ENCODE results near the gene VLDLR. TPM values are rescaled to one million over a fixed set of nuclear protein-coding genes. Genes with fewer than 3 reads are reported as not detected.
"Not testable (repeated sequence)": the region's sequence is repeated elsewhere in the genome, so short reads cannot be mapped to it uniquely, and the experiment has no call there.

The VLDLR gene
- total RNA-seq, 3 donors from 2014 or later, result 1.5 to 4.6 (median 3.0) TPM

GRCh38 chr9:2697492-2697891, 75.9 kb downstream of the VLDLR start:
- H3K4me1 Mint-ChIP-seq (ENCODE audit: low read depth), result no peaks in the 10 kb centered on the region
- DNase-seq, result no peak
- no peaks in the 10 kb centered on the region for H3K9me3 Mint-ChIP-seq
- H3K36me3 Mint-ChIP-seq (ENCODE audit: insufficient read depth), result peaks cover 10% of the 10 kb centered on the region
- no peak overlapping the region for H3K4me3 Mint-ChIP-seq
- no peak for ATAC-seq
- H3K27me3 Mint-ChIP-seq (ENCODE audit: low read depth), result no peaks in the 10 kb centered on the region

GRCh38 chr9:2700398-2700797, 78.8 kb downstream of the VLDLR start:
- Mint-ChIP-seq H3K36me3 (ENCODE audit: insufficient read depth) (peaks cover 7% of the 10 kb centered on the region), H3K4me1 (ENCODE audit: low read depth) (no peaks in the 10 kb centered on the region), H3K9me3 (no peaks in the 10 kb centered on the region), H3K27me3 (ENCODE audit: low read depth) (no peaks in the 10 kb centered on the region), H3K4me3 (no peak overlapping the region)
- DNase-seq (no peak), ATAC-seq (no peak)

DNA sequence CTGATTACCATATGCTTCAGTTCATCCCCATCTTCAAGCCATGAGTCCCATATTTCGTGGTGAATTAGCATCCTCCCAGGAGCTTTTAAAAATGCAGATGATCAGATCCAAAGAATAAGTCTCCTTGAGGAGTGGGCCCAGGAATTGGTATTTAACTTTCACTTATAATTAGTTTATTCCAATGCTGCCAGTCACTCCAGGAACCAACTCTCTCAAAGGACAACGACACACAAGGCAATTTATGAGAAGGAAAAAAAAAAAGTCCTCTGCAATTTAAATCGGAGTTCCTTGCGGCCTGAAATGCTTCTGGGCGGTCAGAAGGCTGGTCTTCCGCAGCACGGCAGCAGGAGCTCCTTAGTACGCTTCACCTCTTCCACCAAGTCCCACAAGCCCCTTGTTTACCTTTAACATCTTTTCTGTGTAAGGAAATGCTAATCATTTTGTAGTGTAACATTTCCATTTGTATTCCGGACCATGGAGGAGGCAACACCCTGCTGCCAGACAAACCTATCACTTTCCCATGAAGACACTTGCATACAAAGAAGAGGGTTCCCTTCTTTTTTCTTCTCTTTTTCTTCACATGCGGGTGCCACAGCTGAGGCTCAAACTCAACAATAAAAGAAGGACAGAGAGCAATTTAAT, 79.4 kb downstream of the VLDLR start:
- no peaks in the 10 kb centered on the region for H3K9me3 Mint-ChIP-seq
- DNase-seq (no peak), ATAC-seq (no peak)
- no peaks in the 10 kb centered on the region for H3K4me1 Mint-ChIP-seq (ENCODE audit: low read depth)
- no peak overlapping the region for H3K4me3 Mint-ChIP-seq
- no peaks in the 10 kb centered on the region for H3K27me3 Mint-ChIP-seq (ENCODE audit: low read depth)
- H3K36me3 Mint-ChIP-seq (ENCODE audit: insufficient read depth), result peaks cover 7% of the 10 kb centered on the region

DNA sequence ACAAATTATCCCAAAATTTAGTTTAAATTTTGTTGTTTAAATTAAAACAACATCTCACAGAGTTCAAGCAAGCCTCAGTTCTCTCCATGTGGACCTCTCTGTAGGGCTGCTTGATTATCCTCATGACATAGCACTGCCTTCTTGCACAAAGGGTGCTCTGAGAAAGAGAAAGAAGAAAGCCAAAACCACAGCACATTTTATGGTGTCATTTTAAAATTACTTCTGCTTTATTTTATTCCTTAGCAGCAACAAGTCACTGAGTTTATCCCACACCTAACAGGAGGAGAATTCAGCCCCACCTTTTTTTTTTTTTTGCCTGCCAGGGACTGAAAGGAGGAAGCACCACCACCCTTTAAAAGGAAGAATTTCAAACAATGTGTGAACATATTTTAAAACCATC, 82.9 kb downstream of the VLDLR start:
- Mint-ChIP-seq H3K4me1 (ENCODE audit: low read depth) (no peaks in the 10 kb centered on the region), H3K36me3 (ENCODE audit: insufficient read depth) (peaks cover 6% of the 10 kb centered on the region), H3K4me3 (no peak overlapping the region), H3K9me3 (no peaks in the 10 kb centered on the region), H3K27me3 (ENCODE audit: low read depth) (no peaks in the 10 kb centered on the region)
- ATAC-seq, result no peak
- DNase-seq, result no peak

- H3K36me3 Mint-ChIP-seq (ENCODE audit: insufficient read depth); DNase-seq; H3K4me3 Mint-ChIP-seq; H3K4me1 Mint-ChIP-seq (ENCODE audit: low read depth); H3K9me3 Mint-ChIP-seq; ATAC-seq; H3K27me3 Mint-ChIP-seq (ENCODE audit: low read depth): not testable (repeated sequence)
These were observed 85.7 kb downstream of the VLDLR start for GRCh38 chr9:2707256-2707655.

Other genes starting within 250 kb of the VLDLR start
- gene KCNV2, start 95.7 kb downstream of the VLDLR start, total RNA-seq, result not detected
- 100 to 1,000 TPM; 201 to 216 (median 211) TPM for gene PUM3, start 222.3 kb downstream of the VLDLR start, total RNA-seq